Right cardiac atrium (tissue), 5 donors: ENCODE measurements around the gene ANKK1. TPM values are rescaled to one million over a fixed set of nuclear protein-coding genes. Genes with fewer than 3 reads are reported as not detected.

ENCODE experiments used
- ATAC-seq, 2 donors: fragments of 200-7000 bp; cut with Tn5 transposase; one replicate each; pipeline versions ENCODE4 v1.8.0 to v1.9.1; 2020; ENCODE audit warnings: moderate library complexity in 2 of 2, mild to moderate bottlenecking in 1 of 2
- DNase-seq, 3 donors: peaks; one replicate each; pipeline ENCODE4 v3.0.0-alpha.2; 2020
- H3K27ac ChIP-seq: one replicate; pipeline ENCODE4 v1.5.1; 2013; ENCODE audit warnings: mild to moderate bottlenecking, low read length, control low read depth, moderate library complexity
- H3K27me3 ChIP-seq: one replicate; pipeline ENCODE4 v1.6.1; 2013; ENCODE audit not compliant: control insufficient read depth, insufficient read depth
- H3K4me1 ChIP-seq: one replicate; pipeline ENCODE4 v1.6.1; 2013; ENCODE audit warnings: low read length; ENCODE audit not compliant: control insufficient read depth, insufficient read depth
- H3K4me3 ChIP-seq: one replicate; pipeline ENCODE4 v1.5.1; 2013; ENCODE audit warnings: low read length, control low read depth
- H3K9me3 ChIP-seq: one replicate; pipeline ENCODE4 v1.6.1; 2013; ENCODE audit warnings: low read length; ENCODE audit not compliant: control insufficient read depth
- WGBS: extraction: QIAGEN DNeasy Blood & Tissue Kit; methylation state at CpG from one replicate; pipeline ENCODE4 v1.1.7; 2013; 5-methylcytosine and 5-hydroxymethylcytosine counted together
- intact Hi-C, 4 donors: fragments of 100-400 bp; cut with DNase I; formaldehyde crosslinking; loops; one replicate each; pipeline versions ENCODE4 v1.11.0 to v1.14.0; 2022 to 2023
- long read RNA-seq, 4 donors: library from polyadenylated mRNA; unstranded; transcript quantifications; one replicate each; pipeline ENCODE4 v2.0.0, GENCODE V29; 2020 to 2021
- polyA plus RNA-seq: library from polyadenylated mRNA; stranded (reverse); fragments of 200-250 nt; gene quantifications from one replicate; pipeline ENCODE4 v1.2.3, GENCODE V29; 2013
- total RNA-seq, 4 donors: library from RNA; stranded (reverse); fragmentation: NEBNext Ultra II Directional; extraction: Animal tissue kit (Norgen Biotek cat#: 25700); gene quantifications; one replicate each; pipeline ENCODE4 v1.2.1, GENCODE V29; 2021
- donor health status: healthy with polysubstance abuse.
- donor health status: DM: no; HTN: yes; CAD: no.
- donor health status: DM: no; HTN: no; CAD: no.
- donor health status: DM: no; HTN: yes; CAD: no; lungs with severe emphysema.
- donor health status: DM: yes; HTN: yes; CAD: no.

ANKK1 gene, protein sequence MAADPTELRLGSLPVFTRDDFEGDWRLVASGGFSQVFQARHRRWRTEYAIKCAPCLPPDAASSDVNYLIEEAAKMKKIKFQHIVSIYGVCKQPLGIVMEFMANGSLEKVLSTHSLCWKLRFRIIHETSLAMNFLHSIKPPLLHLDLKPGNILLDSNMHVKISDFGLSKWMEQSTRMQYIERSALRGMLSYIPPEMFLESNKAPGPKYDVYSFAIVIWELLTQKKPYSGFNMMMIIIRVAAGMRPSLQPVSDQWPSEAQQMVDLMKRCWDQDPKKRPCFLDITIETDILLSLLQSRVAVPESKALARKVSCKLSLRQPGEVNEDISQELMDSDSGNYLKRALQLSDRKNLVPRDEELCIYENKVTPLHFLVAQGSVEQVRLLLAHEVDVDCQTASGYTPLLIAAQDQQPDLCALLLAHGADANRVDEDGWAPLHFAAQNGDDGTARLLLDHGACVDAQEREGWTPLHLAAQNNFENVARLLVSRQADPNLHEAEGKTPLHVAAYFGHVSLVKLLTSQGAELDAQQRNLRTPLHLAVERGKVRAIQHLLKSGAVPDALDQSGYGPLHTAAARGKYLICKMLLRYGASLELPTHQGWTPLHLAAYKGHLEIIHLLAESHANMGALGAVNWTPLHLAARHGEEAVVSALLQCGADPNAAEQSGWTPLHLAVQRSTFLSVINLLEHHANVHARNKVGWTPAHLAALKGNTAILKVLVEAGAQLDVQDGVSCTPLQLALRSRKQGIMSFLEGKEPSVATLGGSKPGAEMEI
- total RNA-seq (under 1 TPM in 1 of 4 donors, not detected in 3; 0.23 TPM), polyA plus RNA-seq (0.14 TPM)
- long read RNA-seq, donor 1: 0 reads
- long read RNA-seq, donor 2: 0 reads
- long read RNA-seq, donor 3: 0 reads
- long read RNA-seq, donor 4: 0 reads

- Histone ChIP-seq H3K27ac (no peak within 1 kb of the TSS), H3K9me3 (no peaks in the 10 kb centered on the region), H3K27me3 (no peaks in the 10 kb centered on the region), H3K4me1 (no peaks in the 10 kb centered on the region), H3K4me3 (no peak within 1 kb of the TSS)
- ATAC-seq (no peak), DNase-seq (no peak)
- intact Hi-C loops: no loop called here
- 12% methylated on average over 46 of the region's 46 CpGs for WGBS
These were observed at the start of gene ANKK1 for GRCh38 chr11:113387605-113388211. TSS of gene ANKK1 (plus strand) at chr11:113387779. CDS start at chr11:113387885, 106 bp downstream.

- DNase-seq (no peak), ATAC-seq (no peak)
- 71% methylated on average over 4 of the region's 4 CpGs for WGBS
- Histone ChIP-seq H3K4me3 (no peak overlapping the region), H3K9me3 (no peaks in the 10 kb centered on the region), H3K4me1 (no peaks in the 10 kb centered on the region), H3K27me3 (no peaks in the 10 kb centered on the region), H3K27ac (no peak overlapping the region)
- intact Hi-C loops: loop anchor here in 1 of 4 donors (10.0 kb wide), 1 partner anchor 406 kb away; no protein-coding TSS in a partner anchor
These were observed 48.8 kb upstream of the ANKK1 start for GRCh38 chr11:113338730-113339129.

GRCh38 chr11:113339929-113340589 lies 47.5 kb upstream of the ANKK1 start:
- Histone ChIP-seq H3K9me3 (no peaks in the 10 kb centered on the region), H3K4me1 (no peaks in the 10 kb centered on the region), H3K27ac (no peak overlapping the region), H3K4me3 (no peak overlapping the region), H3K27me3 (no peaks in the 10 kb centered on the region)
- ATAC-seq (no peak), DNase-seq (no peak)
- 89% methylated on average over 6 of the region's 6 CpGs for WGBS
- intact Hi-C loops: loop anchor here in 1 of 4 donors (10.0 kb wide), 1 partner anchor 405 kb away; no protein-coding TSS in a partner anchor

- ATAC-seq (peak in 1 of 2 donors; percentile 73), DNase-seq (peak in 2 of 3 donors; percentile 41 to 72)
- 77% methylated on average over 10 of the region's 10 CpGs for WGBS
- intact Hi-C loops: no loop called here
- no peak overlapping the region for H3K27ac ChIP-seq
- no peaks in the 10 kb centered on the region for H3K4me1 ChIP-seq
- H3K4me3 ChIP-seq: no peak overlapping the region
- H3K9me3 ChIP-seq: no peaks in the 10 kb centered on the region
- H3K27me3 ChIP-seq: no peaks in the 10 kb centered on the region
These were observed 46.0 kb upstream of the ANKK1 start for GRCh38 chr11:113341388-113342165.

DNA sequence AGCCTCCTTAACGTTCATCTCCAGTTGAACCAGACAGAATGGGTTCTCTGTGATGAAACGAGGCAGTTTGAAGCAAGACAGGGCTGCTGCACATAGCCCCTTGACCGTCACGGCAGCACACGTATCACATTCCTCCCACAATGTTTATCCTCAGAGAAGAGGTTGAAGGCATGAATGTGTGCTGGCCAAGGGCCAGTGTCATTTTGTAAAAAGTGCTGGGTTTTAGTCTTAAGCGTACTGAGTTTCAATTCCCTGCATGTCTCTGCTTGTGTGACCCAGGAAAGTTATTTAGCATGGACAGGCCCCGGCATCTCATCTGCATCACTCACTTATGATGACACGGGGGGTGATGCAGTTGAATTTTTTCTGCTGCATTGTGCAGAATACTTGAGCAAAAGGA lies 41.6 kb upstream of the ANKK1 start:
- intact Hi-C loops: no loop called here
- no peak for ATAC-seq
- no peaks in the 10 kb centered on the region for H3K4me1 ChIP-seq
- H3K4me3 ChIP-seq: no peak overlapping the region
- no peaks in the 10 kb centered on the region for H3K9me3 ChIP-seq
- H3K27me3 ChIP-seq: no peaks in the 10 kb centered on the region
- H3K27ac ChIP-seq: no peak overlapping the region
- DNase-seq: no peak
- 76% methylated on average over 8 of the region's 8 CpGs for WGBS

- H3K27ac ChIP-seq: no peak overlapping the region
- WGBS: 95% methylated on average over 3 of the region's 3 CpGs
- no peaks in the 10 kb centered on the region for H3K4me1 ChIP-seq
- intact Hi-C loops: no loop called here
- no peak for DNase-seq
- H3K9me3 ChIP-seq: no peaks in the 10 kb centered on the region
- no peak for ATAC-seq
- H3K27me3 ChIP-seq: no peaks in the 10 kb centered on the region
- H3K4me3 ChIP-seq: no peak overlapping the region
These were observed 38.1 kb upstream of the ANKK1 start for GRCh38 chr11:113349528-113349927.

DNA sequence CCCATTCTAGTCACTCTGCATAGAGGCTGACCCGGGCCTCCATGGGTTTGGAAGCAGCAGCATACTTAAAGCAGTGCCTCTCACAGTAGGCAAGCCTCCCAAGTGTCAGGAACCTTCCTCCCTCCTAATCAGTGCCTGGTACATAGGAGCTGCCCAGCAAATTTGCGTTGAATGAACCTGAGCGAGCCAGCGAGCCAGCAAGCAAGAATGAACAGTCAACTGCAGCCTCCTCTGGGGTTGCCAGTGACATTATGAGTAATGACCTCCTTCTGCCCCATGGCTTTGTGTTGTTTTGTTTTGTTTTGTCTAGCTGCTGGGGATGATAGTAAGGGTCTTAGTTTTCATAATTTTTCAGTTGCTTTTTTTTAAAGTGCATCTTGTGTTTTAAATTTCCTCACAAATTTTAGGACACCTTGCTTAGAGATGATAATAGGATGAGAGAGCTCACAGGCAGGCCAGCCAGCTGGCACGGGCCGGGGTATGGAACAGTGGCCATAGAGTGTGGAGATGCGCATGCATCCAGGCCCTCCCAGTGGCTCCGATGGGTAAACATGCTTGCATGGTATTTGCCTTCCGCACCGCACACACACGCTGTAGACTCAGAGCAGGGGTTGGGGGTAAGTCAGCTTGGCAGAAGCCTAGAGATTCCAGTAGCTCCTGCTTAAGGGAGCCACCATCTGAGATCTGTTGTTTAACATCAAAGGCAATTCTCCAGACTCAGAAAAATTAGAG lies 37.1 kb upstream of the ANKK1 start:
- no peak for ATAC-seq
- Histone ChIP-seq H3K9me3 (no peaks in the 10 kb centered on the region), H3K4me3 (no peak overlapping the region), H3K4me1 (no peaks in the 10 kb centered on the region), H3K27ac (no peak overlapping the region), H3K27me3 (no peaks in the 10 kb centered on the region)
- intact Hi-C loops: no loop called here
- WGBS: 85% methylated on average over 11 of the region's 11 CpGs
- DNase-seq: no peak

- H3K9me3 ChIP-seq: no peaks in the 10 kb centered on the region
- H3K27me3 ChIP-seq: no peaks in the 10 kb centered on the region
- H3K27ac ChIP-seq: no peak overlapping the region
- no peak for ATAC-seq
- no peak overlapping the region for H3K4me3 ChIP-seq
- intact Hi-C loops: no loop called here
- 85% methylated on average over 3 of the region's 3 CpGs for WGBS
- no peaks in the 10 kb centered on the region for H3K4me1 ChIP-seq
- DNase-seq: no peak
These were observed 36.5 kb upstream of the ANKK1 start for GRCh38 chr11:113351068-113351450.

DNA sequence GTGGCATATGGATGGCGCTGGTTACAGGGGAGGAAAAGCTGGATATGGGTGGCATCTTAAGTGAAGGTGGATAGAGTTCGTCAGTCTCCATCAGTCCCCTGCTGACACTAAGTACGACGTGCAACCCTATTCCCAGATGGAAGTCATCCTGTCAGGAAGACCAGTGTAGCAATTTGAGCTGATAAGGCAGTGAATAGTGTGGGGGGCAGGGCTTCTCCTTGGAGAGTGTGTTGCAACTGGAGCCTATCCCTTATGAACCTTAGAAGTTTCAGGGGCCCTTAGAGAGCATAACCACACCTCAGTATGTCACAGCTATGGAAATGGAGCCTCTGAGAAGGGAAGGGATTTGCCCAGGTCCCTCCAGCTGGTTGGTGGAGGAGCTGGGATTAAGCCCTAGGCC lies 36.1 kb upstream of the ANKK1 start:
- intact Hi-C loops: no loop called here
- Histone ChIP-seq H3K9me3 (no peaks in the 10 kb centered on the region), H3K4me1 (no peaks in the 10 kb centered on the region), H3K27ac (no peak overlapping the region), H3K4me3 (no peak overlapping the region), H3K27me3 (no peaks in the 10 kb centered on the region)
- 69% methylated on average over 4 of the region's 4 CpGs for WGBS
- ATAC-seq (no peak), DNase-seq (no peak)
